MCF 10A (cell line): ENCODE results near the gene PCDHGA6. TPM values are rescaled to one million over a fixed set of nuclear protein-coding genes. Genes with fewer than 3 reads are reported as not detected.
A peak's percentile ranks its signal among the peaks of the same experiment; 100 is the strongest.

Experiments
- BruUV-seq: library from RNA; stranded (reverse); fragments of 400-500 nt; replicated peaks from 2 replicates; lab custom pipeline; 2021; lab: Mats Ljungman, UMichigan
- CTCF ChIA-PET: fragments of 300-600 bp; sonication (Branson Sonifier 250); formaldehyde crosslinking; extraction: SDS; loops from one replicate; lab custom pipeline; 2021; ENCODE audit warnings: antibody characterized with exemption, inconsistent platforms; lab: Yijun Ruan, JAX
- POLR2A ChIA-PET: fragments of 300-600, 350-650 bp; sonication (Branson Sonifier 250); formaldehyde crosslinking; extraction: SDS; loops from one replicate; lab custom pipeline; 2020; ENCODE audit warnings: antibody characterized with exemption, inconsistent platforms; lab: Yijun Ruan, JAX
- DNase-seq: peaks from one replicate; pipeline ENCODE4 v3.0.0-alpha.2; 2018; ENCODE audit not compliant: unreplicated experiment
- H3K27ac Mint-ChIP-seq: one replicate; pipeline ENCODE4 v1.8.0; 2022; ENCODE audit warnings: mild to moderate bottlenecking, low read depth, mixed read lengths; ENCODE audit not compliant: unreplicated experiment
- H3K27me3 Mint-ChIP-seq: one replicate; pipeline ENCODE4 v1.8.0; 2022; ENCODE audit warnings: mixed read lengths; ENCODE audit not compliant: insufficient read depth, unreplicated experiment
- H3K36me3 Mint-ChIP-seq: one replicate; pipeline ENCODE4 v1.8.0; 2022; ENCODE audit warnings: mild to moderate bottlenecking, moderate library complexity, mixed read lengths; ENCODE audit not compliant: insufficient read depth, unreplicated experiment
- H3K4me1 Mint-ChIP-seq: one replicate; pipeline ENCODE4 v1.8.0; 2022; ENCODE audit warnings: mixed read lengths; ENCODE audit not compliant: insufficient read depth, unreplicated experiment
- H3K4me3 Mint-ChIP-seq: one replicate; pipeline ENCODE4 v1.8.0; 2022; ENCODE audit warnings: mild to moderate bottlenecking, moderate library complexity, mixed read lengths; ENCODE audit not compliant: unreplicated experiment
- H3K9me3 Mint-ChIP-seq: one replicate; pipeline ENCODE4 v1.8.0; 2022; ENCODE audit warnings: mixed read lengths; ENCODE audit not compliant: unreplicated experiment
- CTCF ChIP-seq: fragments of 200-600 bp; IDR thresholded peaks from one replicate; pipeline ENCODE4 v1.8.0; 2022; ENCODE audit warnings: antibody characterized with exemption, mild to moderate bottlenecking; ENCODE audit not compliant: unreplicated experiment
- intact Hi-C: fragments of 100-400 bp; cut with micrococcal nuclease; formaldehyde crosslinking; loops from 2 replicates; pipeline ENCODE4 v1.14.1; 2022
- total RNA-seq: library from RNA; stranded (reverse); gene quantifications from 2 replicates; pipeline ENCODE4 v1.2.3, GENCODE V29; 2022

Gene PCDHGA6
- total RNA-seq, 1 experiment from 2014 or later = 0.44 TPM

- peaks cover 5% of the 10 kb centered on the region for H3K36me3 Mint-ChIP-seq
- ChIA-PET CTCF (interaction anchor here (0.6 to 1.2 kb wide), 2 partner anchors 146 to 154 kb away, joined by 4 to 5 read pairs; no protein-coding TSS in a partner anchor), POLR2A (no interaction called here)
- H3K27me3 Mint-ChIP-seq = no peaks in the 10 kb centered on the region
- H3K27ac Mint-ChIP-seq = no peak overlapping the region
- H3K9me3 Mint-ChIP-seq = peaks cover 33% of the 10 kb centered on the region
- BruUV-seq = no TSS peak
- intact Hi-C loops = no loop called here
- no peak overlapping the region for H3K4me3 Mint-ChIP-seq
- no peak for TF ChIP-seq CTCF
- no peaks in the 10 kb centered on the region for H3K4me1 Mint-ChIP-seq
- no peak for DNase-seq
Observed at GRCh38 chr5:141366016-141366896, 7.4 kb upstream of the PCDHGA6 start.

- Mint-ChIP-seq H3K9me3 (peaks cover 17% of the 10 kb centered on the region), H3K4me1 (no peaks in the 10 kb centered on the region), H3K27ac (no peak within 1 kb of the TSS), H3K36me3 (no peaks in the 10 kb centered on the region), H3K4me3 (peak within 1 kb of the TSS; percentile 60), H3K27me3 (no peaks in the 10 kb centered on the region)
- peak; percentile 33 for DNase-seq
- BruUV-seq = TSS peak; percentile 12
- intact Hi-C loops = loop anchor here (2.0 kb wide), 1 partner anchor 191 kb away; no protein-coding TSS in a partner anchor
- TF ChIP-seq CTCF = peak; percentile 24
- CTCF ChIA-PET = interaction anchor here (0.6 to 2.7 kb wide), 14 partner anchors 9 to 196 kb away, joined by 3 to 13 read pairs (median 4); partner anchors contain the start of genes PCDHB13, PCDHGA4, PCDHGA7 and PCDHGB5
- POLR2A ChIA-PET = interaction anchor here (0.5 to 1.6 kb wide), 3 partner anchors 52 to 243 kb away, joined by 3 read pairs; no protein-coding TSS in a partner anchor
Observed at GRCh38 chr5:141369994-141370848, 3.5 kb upstream of the PCDHGA6 start, which contains the start of gene PCDHGB3. Gene PCDHGB3 (plus strand): TSS chr5:141370242. CDS start chr5:141370395, 153 bp downstream.

GRCh38 chr5:141371572-141372475 lies 1.9 kb upstream of the PCDHGA6 start:
- Mint-ChIP-seq H3K4me3 (no peak overlapping the region), H3K27ac (no peak overlapping the region), H3K36me3 (no peaks in the 10 kb centered on the region), H3K4me1 (no peaks in the 10 kb centered on the region), H3K27me3 (no peaks in the 10 kb centered on the region), H3K9me3 (peaks cover 21% of the 10 kb centered on the region)
- no TSS peak for BruUV-seq
- POLR2A ChIA-PET = no interaction called here
- CTCF ChIA-PET = interaction anchor here (0.6 to 2.7 kb wide), 6 partner anchors 8 to 192 kb away, joined by 3 to 13 read pairs (median 4); no protein-coding TSS in a partner anchor
- intact Hi-C loops = loop anchor here (2.0 kb wide), 1 partner anchor 189 kb away; no protein-coding TSS in a partner anchor
- no peak for DNase-seq
- no peak for TF ChIP-seq CTCF
